ENCODE data around the gene TBL1X. TPM values are rescaled to one million over a fixed set of nuclear protein-coding genes. Genes with fewer than 3 reads are reported as not detected.

TBL1X gene
- total and polyA plus RNA-seq, 2 of the 8 experiments (the other 6 are each of a cell fraction or from before 2014, with no cell fraction given) = 13.3 to 25.6 TPM

DNA sequence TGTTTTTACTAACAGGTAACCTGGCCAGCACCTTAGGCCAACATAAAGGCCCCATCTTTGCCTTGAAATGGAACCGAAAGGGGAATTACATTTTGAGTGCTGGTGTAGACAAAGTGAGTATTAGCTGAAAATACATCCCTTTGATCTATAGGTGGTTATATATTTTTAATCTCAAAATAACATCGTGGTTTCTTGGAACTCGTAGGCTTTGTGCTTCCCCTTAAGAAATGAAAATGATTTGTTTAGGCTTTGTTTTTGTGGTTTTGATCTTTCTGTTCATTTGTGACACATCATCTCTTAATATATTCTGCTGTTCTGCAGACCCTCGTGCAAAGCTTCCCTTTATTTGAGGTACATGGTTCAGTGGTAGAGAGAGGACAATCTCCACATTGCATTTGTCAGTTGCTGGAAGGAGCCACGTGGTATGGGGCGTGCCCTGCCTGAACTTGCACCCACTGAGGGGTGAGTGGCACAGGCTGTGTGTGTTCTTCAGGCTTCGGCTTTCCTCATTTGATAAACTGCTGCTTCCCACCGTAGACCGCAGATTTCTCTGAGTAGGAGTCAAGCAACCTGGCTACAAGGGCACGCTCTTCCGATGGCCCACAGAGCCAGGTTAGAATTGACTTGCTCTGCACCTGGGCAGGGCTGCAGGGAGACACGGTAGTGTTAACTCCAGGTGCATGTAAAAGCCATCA lies 228.6 kb downstream of the TBL1X start:
- CTCF ChIA-PET (ENCODE audit: partially characterized antibody) = interaction anchor here (1.0 to 2.2 kb wide), 2 partner anchors 9 to 16 kb away, joined by 3 to 9 read pairs; no protein-coding TSS in a partner anchor
- no peak overlapping the region for H3K23ac ChIP-seq (ENCODE audit: insufficient read length)
- WGBS, 2 experiments (ENCODE audit: extremely low coverage in 1 of 2, insufficient coverage in 1 of 2, insufficient read length in 1 of 2, insufficient replicate concordance in 2 of 2, low coverage in 1 of 2, low lambda C conversion rate in 2 of 2, missing lambda C conversion rate in 1 of 2) = 90% methylated on average over 5 of the region's 12 CpGs; no CpG with 5 or more reads in 1 of the 2 experiments
- H3K18ac ChIP-seq (ENCODE audit: extremely low read depth, low read length) = no peak overlapping the region
- H3K79me1 ChIP-seq (ENCODE audit: low read depth, low read length) = no peaks in the 10 kb centered on the region
- H2BK5ac ChIP-seq (ENCODE audit: low read depth, low read length) = no peak overlapping the region
- H4K91ac ChIP-seq (replicated peaks; ENCODE audit: insufficient read length, low read length) = no peak overlapping the region
- H3K27ac ChIP-seq (ENCODE audit: low read depth, low read length) = no peak overlapping the region
- no peak overlapping the region for H3K56ac ChIP-seq (replicated peaks; ENCODE audit: insufficient read length, low read depth, low read length)
- H2AK5ac ChIP-seq (ENCODE audit: low read depth, low read length) = no peak overlapping the region
- POLR2A ChIA-PET (ENCODE audit: partially characterized antibody) = no interaction called here
- H4K8ac ChIP-seq (ENCODE audit: extremely low read depth, insufficient read depth, low read length) = no peak overlapping the region
- no peaks in the 10 kb centered on the region for H4K20me1 ChIP-seq (replicated peaks in 1 of 2; ENCODE audit: control insufficient read depth in 1 of 2, insufficient read depth in 2 of 2, low read length in 2 of 2)
- no peak overlapping the region for H2BK20ac ChIP-seq (ENCODE audit: low read length)
- no peak overlapping the region for H2BK15ac ChIP-seq (ENCODE audit: low read length)
- H2BK120ac ChIP-seq (replicated peaks; ENCODE audit: low read depth, low read length) = no peak overlapping the region
- H3K79me2 ChIP-seq (ENCODE audit: control insufficient read depth in 1 of 2, insufficient read depth in 2 of 2, low read length in 2 of 2) = no peaks in the 10 kb centered on the region
- H3K36me3 ChIP-seq (ENCODE audit: control insufficient read depth in 2 of 4, insufficient read depth in 4 of 4, low read length in 3 of 4) = peaks cover 0 to 14% (median 6%) of the 10 kb centered on the region in 4 experiments; a peak in 5 of 8 replicates
- H3K9ac ChIP-seq (replicated peaks in 1 of 4; ENCODE audit: extremely low read depth in 1 of 4, low read depth in 3 of 4, low read length in 3 of 4) = no peak overlapping the region
- no peak overlapping the region for H3K14ac ChIP-seq (ENCODE audit: insufficient read length)
- no peaks in the 10 kb centered on the region for H3K9me3 ChIP-seq (ENCODE audit: insufficient read depth in 2 of 2, low read depth in 1 of 2, low read length in 1 of 2)
- H3K4me1 ChIP-seq (replicated peaks in 1 of 4; ENCODE audit: control insufficient read depth in 3 of 4, insufficient read depth in 4 of 4, low read length in 3 of 4) = no peaks in the 10 kb centered on the region
- no peaks in the 10 kb centered on the region for H3K27me3 ChIP-seq (replicated peaks in 1 of 4; ENCODE audit: control insufficient read depth in 3 of 4, extremely low read depth in 1 of 4, insufficient read depth in 3 of 4, low read length in 3 of 4)
- no peak overlapping the region for H3K4me3 ChIP-seq (ENCODE audit: extremely low read depth in 1 of 4, insufficient read depth in 2 of 4, low read depth in 3 of 4, low read length in 4 of 4)
- no peak overlapping the region for H4K5ac ChIP-seq (ENCODE audit: insufficient read length, low read depth, low read length)
- no peak overlapping the region for H2BK12ac ChIP-seq (ENCODE audit: low read depth, low read length)
- DNase-seq (ENCODE audit: low read depth in 1 of 2, low spot score in 2 of 2) (no peak), FAIRE-seq (no peak)
- H2AFZ ChIP-seq (ENCODE audit: low read length) = no peak overlapping the region
- no peak overlapping the region for H3K4me2 ChIP-seq (ENCODE audit: insufficient read depth in 1 of 2, low read depth in 2 of 2, low read length in 2 of 2)
- no peaks in the 10 kb centered on the region for H3K23me2 ChIP-seq (ENCODE audit: low read depth, low read length)
- H3K4ac ChIP-seq (replicated peaks; ENCODE audit: insufficient read length, low read depth, low read length) = no peak overlapping the region
- TF ChIP-seq POLR2A (IDR thresholded peaks at IDR 0.05; ENCODE audit: control extremely low read depth in 1 of 2, low read depth in 2 of 2, low read length in 2 of 2) (no peak), EGR1 (IDR thresholded peaks at IDR 0.05; ENCODE audit: borderline replicate concordance, low read depth, low read length) (no peak), NRF1 (IDR thresholded peaks at IDR 0.05; ENCODE audit: low read depth, low read length) (no peak), SRF (IDR thresholded peaks at IDR 0.05; ENCODE audit: low read depth, low read length) (no peak), POLR2AphosphoS5 (IDR thresholded peaks at IDR 0.05; ENCODE audit: low read depth, low read length) (no peak)

Data from H1 (cell line).